GM18951 (cell line): Measurements from ENCODE around the gene KRTAP5-1.
"Not testable (repeated sequence)": the region's sequence is repeated elsewhere in the genome, so short reads cannot be mapped to it uniquely, and the experiment has no call there.

Experiments used
- POLR2A ChIP-seq: IDR thresholded peaks from 4 replicates; pipeline ENCODE4 v1.6.1; 2011; ENCODE audit warnings: mild to moderate bottlenecking; ENCODE audit not compliant: insufficient read length, insufficient read depth; ENCODE audit errors: extremely low read depth
- in situ Hi-C: fragments of 300-500 bp; cut with MboI; formaldehyde crosslinking; loops from one replicate; pipeline ENCODE4 v1.12.0; 2022; ENCODE audit warnings: low sequenced_read_pairs, mixed read lengths, inconsistent platforms; ENCODE audit not compliant: unreplicated experiment

The KRTAP5-1 gene

GRCh38 chr11:1584661-1585370 lies at the start of gene KRTAP5-1:
KRTAP5-1 (minus strand) TSS chr11:1585283; CDS start chr11:1585249, 34 bp downstream.
- in situ Hi-C loops, result not testable (repeated sequence)

GRCh38 chr11:1633864-1634263 lies 48.8 kb upstream of the KRTAP5-1 start:
- no peak for TF ChIP-seq POLR2A
- in situ Hi-C loops, result no loop called here

- in situ Hi-C loops, result no loop called here
- no peak for TF ChIP-seq POLR2A
Observed at GRCh38 chr11:1632053-1632714, 47.1 kb upstream of the KRTAP5-1 start.

- in situ Hi-C loops, result no loop called here
- no peak for TF ChIP-seq POLR2A
Observed at GRCh38 chr11:1631066-1631568, 46.0 kb upstream of the KRTAP5-1 start.

- no peak for TF ChIP-seq POLR2A
- in situ Hi-C loops, result no loop called here
Observed at GRCh38 chr11:1630271-1630670, 45.2 kb upstream of the KRTAP5-1 start.

- in situ Hi-C loops, result no loop called here
- TF ChIP-seq POLR2A, result no peak
Observed at GRCh38 chr11:1629326-1630185, 44.5 kb upstream of the KRTAP5-1 start, which contains the start of gene KRTAP5-5. KRTAP5-5 (plus strand) TSS chr11:1629775; CDS start chr11:1629841, 66 bp downstream.

- no peak for TF ChIP-seq POLR2A
- in situ Hi-C loops, result no loop called here
Observed at GRCh38 chr11:1628506-1629325, 43.6 kb upstream of the KRTAP5-1 start.

GRCh38 chr11:1625541-1625940 lies 40.5 kb upstream of the KRTAP5-1 start:
- in situ Hi-C loops, result no loop called here
- TF ChIP-seq POLR2A, result no peak

- in situ Hi-C loops, result no loop called here
- TF ChIP-seq POLR2A, result no peak
Observed at GRCh38 chr11:1624621-1625020, 39.5 kb upstream of the KRTAP5-1 start.

GRCh38 chr11:1623716-1624115 lies 38.6 kb upstream of the KRTAP5-1 start:
- TF ChIP-seq POLR2A, result no peak
- in situ Hi-C loops, result no loop called here

GRCh38 chr11:1622086-1622485 lies 37.0 kb upstream of the KRTAP5-1 start, which contains the start of gene KRTAP5-4:
KRTAP5-4 (minus strand) TSS chr11:1622138; CDS start chr11:1622093, 45 bp downstream.
- in situ Hi-C loops, result no loop called here
- TF ChIP-seq POLR2A, result no peak

- no peak for TF ChIP-seq POLR2A
- in situ Hi-C loops, result no loop called here
Observed at GRCh38 chr11:1619449-1619848, 34.4 kb upstream of the KRTAP5-1 start.
